HEK293 (cell line): ENCODE results near the gene ZMYND12.

Experiments used
- CTCF ChIA-PET: fragments of 350-600 bp; formaldehyde crosslinking; extraction: SDS; loops from one replicate; lab custom pipeline; 2021; ENCODE audit warnings: antibody characterized with exemption; lab: Yijun Ruan, JAX
- POLR2A ChIA-PET: fragments of 300-600 bp; formaldehyde crosslinking; extraction: SDS; loops from one replicate; lab custom pipeline; 2020; ENCODE audit warnings: antibody characterized with exemption, inconsistent platforms; lab: Yijun Ruan, JAX
- H3K27ac ChIP-seq: fragments of 200-500 bp; sonication (Bioruptor generic); 2 replicates; pipeline ENCODE4 v1.5.1; 2014; ENCODE audit warnings: low read depth, low read length, control low read depth, inconsistent platforms; ENCODE audit errors: extremely low read depth
- H3K36me3 ChIP-seq, 2 experiments: fragments of 200-500 bp in 1 of 2; sonication (Bioruptor generic) in 1 of 2; 1 replicate in 1 of 2; 2 replicates in 1 of 2; pipeline ENCODE4 v1.5.1; 2014 to 2017; ENCODE audit warnings: inconsistent platforms in 2 of 2, low read length in 2 of 2; ENCODE audit not compliant: control insufficient read depth in 2 of 2, insufficient read depth in 1 of 2
- H3K4me1 ChIP-seq: fragments of 200-500 bp; sonication (Bioruptor generic); 2 replicates; pipeline ENCODE4 v1.5.1; 2014; ENCODE audit warnings: mild to moderate bottlenecking, low read length, inconsistent platforms; ENCODE audit not compliant: control insufficient read depth, insufficient read depth
- H3K4me3 ChIP-seq: 2 replicates; pipeline ENCODE4 v1.5.1; 2011; ENCODE audit warnings: low read depth, mild to moderate bottlenecking, control low read depth, low read length, moderate library complexity
- H3K9me3 ChIP-seq: fragments of 200-500 bp; sonication (Bioruptor generic); 2 replicates; pipeline ENCODE4 v1.5.1; 2014; ENCODE audit warnings: low read depth, low read length, inconsistent platforms; ENCODE audit not compliant: control insufficient read depth, insufficient read depth
- PRDM1 ChIP-seq: fragments of 450-650 bp; formaldehyde crosslinking; IDR thresholded peaks from 2 replicates; pipeline ENCODE4; 2016; ENCODE audit warnings: missing biosample characterization, missing genetic modification characterization
- SETDB1 ChIP-seq: IDR thresholded peaks from one replicate; pipeline ENCODE4 v1.6.1; 2017; ENCODE audit warnings: mild to moderate bottlenecking, low read length, moderate library complexity, mixed read lengths; ENCODE audit not compliant: insufficient read length
- ZBTB11 ChIP-seq: fragments of 450-650 bp; formaldehyde crosslinking; conservative IDR thresholded peaks from 2 replicates; pipeline ENCODE4 v1.5.1; 2016; ENCODE audit warnings: low read depth, missing biosample characterization, missing genetic modification characterization
- ZNF174 ChIP-seq: fragments of 450-650 bp; formaldehyde crosslinking; IDR thresholded peaks from 2 replicates; pipeline ENCODE4 v1.5.0; 2017; ENCODE audit warnings: missing biosample characterization, mild to moderate bottlenecking, missing genetic modification characterization
- ZNF350 ChIP-seq: fragments of 450-650 bp; formaldehyde crosslinking; IDR thresholded peaks from 2 replicates; pipeline ENCODE4 v1.5.0; 2017; ENCODE audit warnings: missing biosample characterization, mild to moderate bottlenecking, missing genetic modification characterization
- ZNF426 ChIP-seq: fragments of 450-650 bp; formaldehyde crosslinking; IDR thresholded peaks from 2 replicates; pipeline ENCODE4 v1.5.1; 2017; ENCODE audit warnings: missing biosample characterization, missing genetic modification characterization, mild to moderate bottlenecking, inconsistent platforms, moderate library complexity
- ZNF513 ChIP-seq: fragments of 450-650 bp; IDR thresholded peaks from 2 replicates; pipeline ENCODE4 v1.5.1; 2018; ENCODE audit warnings: missing biosample characterization, missing genetic modification characterization
- ZNF521 ChIP-seq: fragments of 450-650 bp; formaldehyde crosslinking; IDR thresholded peaks from 2 replicates; pipeline ENCODE4 v1.5.1; 2017; ENCODE audit warnings: missing biosample characterization, mild to moderate bottlenecking, missing genetic modification characterization
- ZNF544 ChIP-seq: fragments of 450-650 bp; formaldehyde crosslinking; IDR thresholded peaks from 2 replicates; pipeline ENCODE4 v1.5.0; 2017; ENCODE audit warnings: missing biosample characterization, missing genetic modification characterization
- ZNF621 ChIP-seq: fragments of 450-650 bp; formaldehyde crosslinking; IDR thresholded peaks from 2 replicates; pipeline ENCODE4 v1.5.1; 2017; ENCODE audit warnings: missing biosample characterization, missing genetic modification characterization
- ZNF624 ChIP-seq: fragments of 450-650 bp; formaldehyde crosslinking; IDR thresholded peaks from 2 replicates; pipeline ENCODE4 v1.5.1; 2017; ENCODE audit warnings: missing biosample characterization, missing genetic modification characterization
- ZNF660 ChIP-seq: fragments of 450-650 bp; IDR thresholded peaks from 2 replicates; pipeline ENCODE4 v1.5.1; 2018; ENCODE audit warnings: missing biosample characterization, mild to moderate bottlenecking, missing genetic modification characterization
- ZNF776 ChIP-seq: fragments of 450-650 bp; formaldehyde crosslinking; IDR thresholded peaks from 2 replicates; pipeline ENCODE4 v1.5.0; 2017; ENCODE audit warnings: missing biosample characterization, missing genetic modification characterization, borderline replicate concordance
- ZXDB ChIP-seq: fragments of 450-650 bp; formaldehyde crosslinking; IDR thresholded peaks from 2 replicates; pipeline ENCODE4 v1.5.1; 2016; ENCODE audit warnings: missing biosample characterization, missing genetic modification characterization
- TF ChIP-seq, protein P1 (sequence below): fragments of 450-650 bp; formaldehyde crosslinking; IDR thresholded peaks from 2 replicates; pipeline ENCODE4 v1.5.1; 2016; ENCODE audit warnings: missing biosample characterization, missing genetic modification characterization
- TF ChIP-seq, protein P2 (sequence below): fragments of 450-650 bp; formaldehyde crosslinking; IDR thresholded peaks from 2 replicates; pipeline ENCODE4 v1.5.1; 2017; ENCODE audit warnings: missing biosample characterization, missing genetic modification characterization

ZMYND12 gene

GRCh38 chr1:42469727-42470126, 13.9 kb upstream of the ZMYND12 start:
- Histone ChIP-seq H3K27ac (no peak overlapping the region), H3K4me1 (no peaks in the 10 kb centered on the region), H3K36me3 (no peaks in the 10 kb centered on the region), H3K9me3 (no peaks in the 10 kb centered on the region), H3K4me3 (no peak overlapping the region)
- TF ChIP-seq SETDB1: no peak
- TF ChIP-seq ZNF776 (tag by site-specific recombination): no peak
- ChIA-PET POLR2A (no interaction called here), CTCF (interaction anchor here (0.8 kb wide), 1 partner anchor 751 kb away, joined by 3 read pairs; no protein-coding TSS in a partner anchor)

DNA sequence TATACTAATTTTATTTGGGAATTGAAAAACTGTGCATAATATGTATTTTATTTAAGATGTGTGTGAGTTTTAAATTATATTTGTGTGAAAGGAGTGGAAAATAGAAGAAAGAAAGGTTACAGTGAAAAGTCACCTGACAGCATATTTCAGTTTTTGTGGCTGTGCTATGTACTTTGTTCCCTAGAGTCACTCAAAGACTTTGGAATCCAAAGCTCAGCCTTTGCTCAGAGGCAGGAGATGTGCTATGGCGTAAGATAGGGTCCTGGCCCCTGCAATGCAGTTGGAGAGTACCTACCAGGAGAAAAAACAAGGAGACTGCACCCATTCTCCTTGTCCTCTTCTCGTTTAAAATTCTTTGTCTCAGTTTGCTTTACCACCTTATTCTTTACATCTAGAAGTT, 10.2 kb upstream of the ZMYND12 start:
- CTCF ChIA-PET: no interaction called here
- H3K36me3 ChIP-seq: no peaks in the 10 kb centered on the region
- H3K9me3 ChIP-seq: no peaks in the 10 kb centered on the region
- H3K4me3 ChIP-seq: no peak overlapping the region
- H3K27ac ChIP-seq: no peak overlapping the region
- TF ChIP-seq ZNF544: no peak
- TF ChIP-seq ZNF776 (tag by site-specific recombination): no peak
- TF ChIP-seq ZNF624 (tag by site-specific recombination): no peak
- no peak for TF ChIP-seq ZNF521 (tag by site-specific recombination)
- no peak for TF ChIP-seq ZNF350
- TF ChIP-seq ZXDB (tag by site-specific recombination): no peak
- TF ChIP-seq, all 188 proteins: peak for 0
- POLR2A ChIA-PET: no interaction called here
- peaks cover 7% of the 10 kb centered on the region; the same call in 1 of the 2 replicates for H3K4me1 ChIP-seq

DNA sequence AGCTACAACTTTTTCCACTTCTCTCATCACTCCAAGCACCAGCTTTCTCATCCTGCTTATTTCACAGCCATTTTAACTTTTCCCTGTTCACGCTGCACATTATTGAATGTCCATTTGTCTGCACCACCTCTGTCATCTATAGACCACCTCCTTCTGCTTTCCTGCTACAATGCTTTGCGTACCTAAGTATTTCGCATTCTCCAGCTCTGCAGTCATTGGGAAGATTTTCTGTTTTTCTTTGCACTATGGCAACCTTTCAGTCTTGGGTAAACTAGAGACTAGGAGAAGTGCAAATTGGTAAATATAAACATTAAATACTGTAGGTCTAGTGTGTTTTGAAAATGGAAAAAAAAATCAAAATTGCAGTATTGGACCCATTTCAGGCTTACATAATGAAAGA, 8.1 kb upstream of the ZMYND12 start:
- TF ChIP-seq ZNF660 (tag by site-specific recombination) (no peak), ZNF426 (tag by site-specific recombination) (no peak), ZNF174 (tag by site-specific recombination) (no peak), ZNF513 (tag by site-specific recombination) (no peak), PRDM1 (tag by site-specific recombination) (no peak), ZNF621 (tag by site-specific recombination) (no peak)
- Histone ChIP-seq H3K36me3 (peaks cover 14 to 21% of the 10 kb centered on the region in 2 experiments), H3K4me1 (peaks cover 7% of the 10 kb centered on the region; the same call in 1 of the 2 replicates), H3K27ac (no peak overlapping the region), H3K9me3 (no peaks in the 10 kb centered on the region), H3K4me3 (no peak overlapping the region)
- CTCF ChIA-PET: interaction anchor here (0.6 to 1.3 kb wide), 3 partner anchors 85 to 890 kb away, joined by 3 to 4 read pairs (median 3); no protein-coding TSS in a partner anchor
- POLR2A ChIA-PET: interaction anchor here (0.8 kb wide), 1 partner anchor 11 kb away, joined by 3 read pairs; no protein-coding TSS in a partner anchor

GRCh38 chr1:42462828-42463763, 7.3 kb upstream of the ZMYND12 start, which contains the start of gene CCDC30:
CCDC30 (plus strand) TSS chr1:42463286; CDS start chr1:42480552, 17,266 bp downstream.
- peaks cover 7% of the 10 kb centered on the region; the same call in 1 of the 2 replicates for H3K4me1 ChIP-seq
- peak within 1 kb of the TSS; percentile 8; the same call in 1 of the 2 replicates for H3K27ac ChIP-seq
- ChIA-PET CTCF (interaction anchor here (0.6 to 1.6 kb wide), 5 partner anchors 11 to 890 kb away, joined by 3 to 4 read pairs (median 3); no protein-coding TSS in a partner anchor), POLR2A (interaction anchor here (0.8 to 1.2 kb wide), 5 partner anchors 11 to 304 kb away, joined by 3 to 6 read pairs (median 4); partner anchors contain the start of genes C1orf50, P3H1 and YBX1)
- H3K9me3 ChIP-seq: no peaks in the 10 kb centered on the region
- H3K36me3 ChIP-seq: peaks cover 15 to 29% of the 10 kb centered on the region in 2 experiments
- peak within 1 kb of the TSS; percentile 67 for H3K4me3 ChIP-seq
- TF ChIP-seq, protein P1, sequence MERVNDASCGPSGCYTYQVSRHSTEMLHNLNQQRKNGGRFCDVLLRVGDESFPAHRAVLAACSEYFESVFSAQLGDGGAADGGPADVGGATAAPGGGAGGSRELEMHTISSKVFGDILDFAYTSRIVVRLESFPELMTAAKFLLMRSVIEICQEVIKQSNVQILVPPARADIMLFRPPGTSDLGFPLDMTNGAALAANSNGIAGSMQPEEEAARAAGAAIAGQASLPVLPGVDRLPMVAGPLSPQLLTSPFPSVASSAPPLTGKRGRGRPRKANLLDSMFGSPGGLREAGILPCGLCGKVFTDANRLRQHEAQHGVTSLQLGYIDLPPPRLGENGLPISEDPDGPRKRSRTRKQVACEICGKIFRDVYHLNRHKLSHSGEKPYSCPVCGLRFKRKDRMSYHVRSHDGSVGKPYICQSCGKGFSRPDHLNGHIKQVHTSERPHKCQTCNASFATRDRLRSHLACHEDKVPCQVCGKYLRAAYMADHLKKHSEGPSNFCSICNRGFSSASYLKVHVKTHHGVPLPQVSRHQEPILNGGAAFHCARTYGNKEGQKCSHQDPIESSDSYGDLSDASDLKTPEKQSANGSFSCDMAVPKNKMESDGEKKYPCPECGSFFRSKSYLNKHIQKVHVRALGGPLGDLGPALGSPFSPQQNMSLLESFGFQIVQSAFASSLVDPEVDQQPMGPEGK: 0 out of 2 replicates have a peak, but pooled peaks have one; percentile 43
- TF ChIP-seq ZNF350: no peak
- TF ChIP-seq ZBTB11 (tag by site-specific recombination): peak; percentile 69
- TF ChIP-seq, protein P2, sequence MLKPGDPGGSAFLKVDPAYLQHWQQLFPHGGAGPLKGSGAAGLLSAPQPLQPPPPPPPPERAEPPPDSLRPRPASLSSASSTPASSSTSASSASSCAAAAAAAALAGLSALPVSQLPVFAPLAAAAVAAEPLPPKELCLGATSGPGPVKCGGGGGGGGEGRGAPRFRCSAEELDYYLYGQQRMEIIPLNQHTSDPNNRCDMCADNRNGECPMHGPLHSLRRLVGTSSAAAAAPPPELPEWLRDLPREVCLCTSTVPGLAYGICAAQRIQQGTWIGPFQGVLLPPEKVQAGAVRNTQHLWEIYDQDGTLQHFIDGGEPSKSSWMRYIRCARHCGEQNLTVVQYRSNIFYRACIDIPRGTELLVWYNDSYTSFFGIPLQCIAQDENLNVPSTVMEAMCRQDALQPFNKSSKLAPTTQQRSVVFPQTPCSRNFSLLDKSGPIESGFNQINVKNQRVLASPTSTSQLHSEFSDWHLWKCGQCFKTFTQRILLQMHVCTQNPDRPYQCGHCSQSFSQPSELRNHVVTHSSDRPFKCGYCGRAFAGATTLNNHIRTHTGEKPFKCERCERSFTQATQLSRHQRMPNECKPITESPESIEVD (tag by site-specific recombination): no peak
